ACC112 (cell line): ENCODE results near the gene ATP5ME.
"Not testable (repeated sequence)": the region's sequence is repeated elsewhere in the genome, so short reads cannot be mapped to it uniquely, and the experiment has no call there.

Experiments
- H2AFZ ChIP-seq: fragments of 200-600 bp; sonication (generic); one replicate; pipeline ENCODE4 v1.6.0; 2017; ENCODE audit warnings: antibody characterized with exemption, low read length; ENCODE audit not compliant: unreplicated experiment
- H3K27ac ChIP-seq: fragments of 200-600 bp; sonication (generic); 2 replicates; pipeline ENCODE4 v1.5.1; 2014; ENCODE audit warnings: low read depth, mild to moderate bottlenecking, antibody characterized with exemption, low read length, moderate library complexity
- H3K27me3 ChIP-seq: fragments of 200-600 bp; sonication (generic); 2 replicates; pipeline ENCODE4 v1.6.1; 2014; ENCODE audit warnings: mild to moderate bottlenecking, antibody characterized with exemption, low read length, moderate library complexity, mixed read lengths; ENCODE audit not compliant: insufficient read depth
- H3K36me3 ChIP-seq: fragments of 200-600 bp; sonication (generic); 2 replicates; pipeline ENCODE4 v1.6.1; 2016; ENCODE audit warnings: mild to moderate bottlenecking, antibody characterized with exemption, low read length, moderate library complexity, mixed read lengths; ENCODE audit not compliant: insufficient read depth
- H3K4me1 ChIP-seq: fragments of 200-600 bp; sonication (generic); one replicate; pipeline ENCODE4 v1.6.1; 2016; ENCODE audit warnings: low read length, mixed read lengths; ENCODE audit not compliant: insufficient read depth, unreplicated experiment, control insufficient read depth
- H3K4me3 ChIP-seq: fragments of 200-600 bp; sonication (generic); 2 replicates; pipeline ENCODE4 v1.5.1; 2014; ENCODE audit warnings: mild to moderate bottlenecking, low read depth, low read length
- H3K79me2 ChIP-seq: fragments of 200-600 bp; sonication (generic); one replicate; pipeline ENCODE4 v1.6.0; 2016; ENCODE audit warnings: low read length; ENCODE audit not compliant: control insufficient read depth, unreplicated experiment, insufficient read depth

Gene ATP5ME

DNA sequence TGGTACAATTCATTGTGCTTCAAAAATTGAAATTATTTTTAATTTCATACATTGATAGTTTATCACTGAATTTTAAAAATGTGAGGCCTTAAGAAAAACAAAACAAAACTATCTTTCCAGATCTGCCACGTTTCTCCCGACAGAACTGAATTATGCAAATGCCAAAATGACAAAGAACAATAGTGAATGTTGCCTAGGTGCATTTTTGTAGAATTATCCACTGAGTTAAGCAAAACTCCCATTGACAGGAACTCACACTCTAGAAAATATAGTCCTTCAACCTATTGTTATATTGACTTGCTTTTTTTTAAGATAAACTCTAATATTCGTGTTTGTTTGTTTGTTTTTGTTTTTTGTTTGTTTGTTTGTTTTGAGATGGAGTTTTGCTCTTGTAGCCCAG, 38.0 kb upstream of the ATP5ME start:
- Histone ChIP-seq H3K4me3 (no peak overlapping the region), H3K27me3 (no peaks in the 10 kb centered on the region), H3K79me2 (peaks cover 75% of the 10 kb centered on the region), H3K36me3 (no peaks in the 10 kb centered on the region), H2AFZ (no peak overlapping the region), H3K27ac (no peak overlapping the region), H3K4me1 (peaks cover under 1% of the 10 kb centered on the region)

- no peaks in the 10 kb centered on the region for H3K36me3 ChIP-seq
- no peak overlapping the region for H2AFZ ChIP-seq
- H3K27me3 ChIP-seq, result no peaks in the 10 kb centered on the region
- H3K4me1 ChIP-seq, result peaks cover 4% of the 10 kb centered on the region
- H3K27ac ChIP-seq, result no peak overlapping the region
- H3K79me2 ChIP-seq, result peaks cover 83% of the 10 kb centered on the region
- H3K4me3 ChIP-seq, result no peak overlapping the region
Observed at GRCh38 chr4:710916-711315, 36.8 kb upstream of the ATP5ME start.

DNA sequence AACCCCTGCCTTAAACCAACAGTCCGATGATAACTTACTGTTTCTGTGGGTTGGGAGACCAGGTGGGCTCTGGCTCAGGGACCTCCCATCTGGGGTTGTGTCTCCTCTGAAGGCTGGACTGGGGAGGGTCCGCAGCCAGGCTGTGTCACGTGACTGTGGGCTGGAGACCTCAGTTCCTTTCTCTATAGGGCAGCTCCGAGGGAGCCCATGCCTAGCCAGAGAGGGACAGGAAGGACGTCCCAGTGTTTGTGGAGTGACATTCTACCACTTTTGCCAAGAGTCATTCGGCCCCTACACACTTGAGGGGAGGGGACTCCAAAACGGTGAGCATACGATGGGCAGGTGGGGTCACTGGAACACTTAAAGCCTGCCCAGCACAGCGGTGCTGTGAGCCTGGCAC, 36.0 kb upstream of the ATP5ME start:
- H3K79me2 ChIP-seq, result peaks cover 83% of the 10 kb centered on the region

GRCh38 chr4:709348-709747, 35.3 kb upstream of the ATP5ME start:
- Histone ChIP-seq H3K27ac (no peak overlapping the region), H2AFZ (no peak overlapping the region), H3K4me3 (no peak overlapping the region), H3K36me3 (no peaks in the 10 kb centered on the region), H3K79me2 (peaks cover 75% of the 10 kb centered on the region), H3K27me3 (no peaks in the 10 kb centered on the region), H3K4me1 (peaks cover 4% of the 10 kb centered on the region)

More for the DNA sequence above, 36.0 kb upstream of the ATP5ME start:
- Histone ChIP-seq H2AFZ (no peak overlapping the region), H3K36me3 (no peaks in the 10 kb centered on the region), H3K4me3 (no peak overlapping the region), H3K27me3 (no peaks in the 10 kb centered on the region), H3K4me1 (peaks cover 4% of the 10 kb centered on the region), H3K27ac (no peak overlapping the region)

- Histone ChIP-seq H3K36me3 (no peaks in the 10 kb centered on the region), H3K27ac (no peak overlapping the region), H3K4me3 (peak overlapping the region; percentile 21; the same call in 1 of the 2 replicates), H2AFZ (no peak overlapping the region), H3K79me2 (peaks cover 67% of the 10 kb centered on the region), H3K27me3 (no peaks in the 10 kb centered on the region), H3K4me1 (peaks cover 4% of the 10 kb centered on the region)
Observed at GRCh38 chr4:708631-708933, 34.5 kb upstream of the ATP5ME start.

GRCh38 chr4:707929-708630, 34.0 kb upstream of the ATP5ME start:
- H2AFZ ChIP-seq, result no peak overlapping the region
- H3K36me3 ChIP-seq, result no peaks in the 10 kb centered on the region
- H3K4me3 ChIP-seq, result peak overlapping the region; percentile 21; the same call in 1 of the 2 replicates
- H3K79me2 ChIP-seq, result peaks cover 62% of the 10 kb centered on the region
- no peaks in the 10 kb centered on the region for H3K27me3 ChIP-seq
- no peak overlapping the region for H3K27ac ChIP-seq
- H3K4me1 ChIP-seq, result peaks cover 4% of the 10 kb centered on the region

GRCh38 chr4:706834-707598, 32.9 kb upstream of the ATP5ME start:
- H3K79me2 ChIP-seq, result peaks cover 52% of the 10 kb centered on the region
- peak overlapping the region; percentile 86 for H3K4me3 ChIP-seq
- no peaks in the 10 kb centered on the region for H3K27me3 ChIP-seq
- H3K27ac ChIP-seq, result no peak overlapping the region
- no peak overlapping the region for H2AFZ ChIP-seq
- H3K4me1 ChIP-seq, result peaks cover 4% of the 10 kb centered on the region
- H3K36me3 ChIP-seq, result no peaks in the 10 kb centered on the region

- H3K36me3 ChIP-seq, H3K27me3 ChIP-seq, H3K4me1 ChIP-seq: not testable (repeated sequence)
- H2AFZ ChIP-seq, result peak overlapping the region; percentile 95
- H3K4me3 ChIP-seq, result peak overlapping the region; percentile 86
- peak overlapping the region; percentile 65; the same call in 1 of the 2 replicates for H3K27ac ChIP-seq
- H3K79me2 ChIP-seq, result peaks cover 49% of the 10 kb centered on the region
Observed at GRCh38 chr4:706083-706633, 32.1 kb upstream of the ATP5ME start.

DNA sequence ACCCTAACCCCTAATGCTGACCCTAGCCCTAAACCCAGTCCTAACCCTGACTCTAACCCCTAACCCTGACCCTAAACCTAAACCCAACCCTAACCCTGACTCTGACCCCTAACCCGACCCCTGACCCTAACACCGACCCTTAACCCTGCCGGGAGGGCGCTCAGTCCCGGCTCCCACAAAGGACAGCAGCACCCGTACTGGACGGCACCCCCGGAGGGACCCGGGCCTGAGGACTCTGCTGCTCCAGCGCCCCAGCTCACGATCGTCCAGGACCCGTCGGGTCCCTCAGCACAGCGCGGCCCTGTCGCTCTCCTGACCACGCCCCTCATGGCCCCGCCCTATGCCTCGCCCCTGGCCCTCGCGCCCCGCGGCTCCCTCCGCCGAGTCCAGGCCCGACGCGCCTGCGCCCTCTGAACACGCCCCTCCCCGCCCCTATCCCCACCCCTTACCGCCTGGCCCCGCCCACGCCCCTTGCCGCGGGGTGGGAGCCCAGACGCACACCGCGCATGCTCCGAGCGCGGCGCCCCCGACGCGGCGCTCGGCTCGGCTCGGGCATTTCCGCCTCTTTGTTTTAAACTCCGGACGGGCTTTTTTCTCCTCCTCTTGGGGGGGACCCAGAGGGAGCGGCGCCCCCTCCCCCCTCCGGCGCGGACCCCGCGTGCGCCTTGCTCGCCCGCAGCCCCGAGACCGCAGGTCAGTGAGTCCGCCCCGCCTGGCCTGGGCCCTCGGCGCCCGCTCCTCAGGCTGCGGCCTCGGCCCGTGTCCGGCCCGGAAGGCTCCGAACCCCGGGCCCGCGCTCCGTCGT, 31.4 kb upstream of the ATP5ME start, which contains the start of gene PCGF3:
TSS of gene PCGF3 (plus strand) at position 555 of the 805 bp plus-strand sequence. CDS start 27,849 bp downstream, outside the sequence.
- Histone ChIP-seq H3K4me1 (peaks cover 4% of the 10 kb centered on the region), H3K4me3 (peak within 1 kb of the TSS; percentile 86), H3K27me3 (no peaks in the 10 kb centered on the region), H2AFZ (peak within 1 kb of the TSS; percentile 95), H3K79me2 (peaks cover 42% of the 10 kb centered on the region), H3K27ac (peak within 1 kb of the TSS; percentile 65; the same call in 1 of the 2 replicates), H3K36me3 (no peaks in the 10 kb centered on the region)

DNA sequence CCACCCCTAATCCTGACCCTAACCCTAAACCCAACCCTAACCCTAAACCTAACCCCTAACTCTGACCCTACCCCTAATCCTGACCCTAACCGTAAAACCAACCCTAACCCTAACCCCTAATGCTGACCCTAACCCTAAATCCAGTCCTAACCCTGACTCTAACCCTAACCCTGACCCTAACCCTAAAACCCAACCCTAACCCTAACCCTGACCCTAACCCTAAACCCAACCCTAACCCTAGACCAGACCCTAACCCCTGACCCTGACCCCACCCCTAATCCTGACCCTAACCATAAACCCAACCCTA, 30.8 kb upstream of the ATP5ME start:
- peaks cover 5% of the 10 kb centered on the region for H3K4me1 ChIP-seq
- H3K27me3 ChIP-seq, result no peaks in the 10 kb centered on the region
- no peaks in the 10 kb centered on the region for H3K36me3 ChIP-seq
- peaks cover 36% of the 10 kb centered on the region for H3K79me2 ChIP-seq
- H2AFZ ChIP-seq, result no peak overlapping the region
- H3K27ac ChIP-seq, result no peak overlapping the region
- peak overlapping the region; percentile 86 for H3K4me3 ChIP-seq
